Stimulated activated CD8-positive, alpha-beta memory T cell treated with anti-CD3 and anti-CD28 coated beads, Interleukin-7, amount 100 ng/mL, for 24 hours (primary cell): ENCODE measurements around the gene ACSF3.
A peak's percentile ranks its signal among the peaks of the same experiment; 100 is the strongest.
"Not testable (repeated sequence)": the region's sequence is repeated elsewhere in the genome, so short reads cannot be mapped to it uniquely, and the experiment has no call there.

ENCODE experiments used
- DNase-seq: peaks from one replicate; pipeline ENCODE4 v3.0.0-alpha.2; 2020; ENCODE audit warnings: low read depth

The ACSF3 gene

GRCh38 chr16:89161763-89162713 lies 68.4 kb downstream of the ACSF3 start:
- DNase-seq: no peak

GRCh38 chr16:89163297-89163696 lies 69.6 kb downstream of the ACSF3 start:
- no peak for DNase-seq

DNA sequence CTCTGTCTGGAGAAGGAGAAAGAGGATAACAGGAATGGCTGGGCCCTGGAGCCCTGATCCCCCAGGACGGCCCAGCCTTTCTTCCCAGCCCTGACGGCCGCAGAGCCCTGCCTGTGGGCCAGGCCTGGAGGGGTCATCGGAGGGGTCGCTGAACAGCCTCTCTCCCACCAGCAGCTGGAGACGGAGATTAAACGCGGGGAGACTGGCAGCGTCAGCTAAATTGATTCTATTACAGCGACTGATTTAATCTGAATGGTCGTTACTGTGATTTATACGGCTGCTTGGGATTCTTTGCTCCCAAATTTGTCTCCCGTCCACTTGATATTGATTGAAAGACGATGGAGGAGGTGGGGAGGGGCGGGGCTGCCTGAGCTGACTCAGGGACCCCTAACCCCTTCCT lies 70.8 kb downstream of the ACSF3 start:
- DNase-seq: no peak

DNA sequence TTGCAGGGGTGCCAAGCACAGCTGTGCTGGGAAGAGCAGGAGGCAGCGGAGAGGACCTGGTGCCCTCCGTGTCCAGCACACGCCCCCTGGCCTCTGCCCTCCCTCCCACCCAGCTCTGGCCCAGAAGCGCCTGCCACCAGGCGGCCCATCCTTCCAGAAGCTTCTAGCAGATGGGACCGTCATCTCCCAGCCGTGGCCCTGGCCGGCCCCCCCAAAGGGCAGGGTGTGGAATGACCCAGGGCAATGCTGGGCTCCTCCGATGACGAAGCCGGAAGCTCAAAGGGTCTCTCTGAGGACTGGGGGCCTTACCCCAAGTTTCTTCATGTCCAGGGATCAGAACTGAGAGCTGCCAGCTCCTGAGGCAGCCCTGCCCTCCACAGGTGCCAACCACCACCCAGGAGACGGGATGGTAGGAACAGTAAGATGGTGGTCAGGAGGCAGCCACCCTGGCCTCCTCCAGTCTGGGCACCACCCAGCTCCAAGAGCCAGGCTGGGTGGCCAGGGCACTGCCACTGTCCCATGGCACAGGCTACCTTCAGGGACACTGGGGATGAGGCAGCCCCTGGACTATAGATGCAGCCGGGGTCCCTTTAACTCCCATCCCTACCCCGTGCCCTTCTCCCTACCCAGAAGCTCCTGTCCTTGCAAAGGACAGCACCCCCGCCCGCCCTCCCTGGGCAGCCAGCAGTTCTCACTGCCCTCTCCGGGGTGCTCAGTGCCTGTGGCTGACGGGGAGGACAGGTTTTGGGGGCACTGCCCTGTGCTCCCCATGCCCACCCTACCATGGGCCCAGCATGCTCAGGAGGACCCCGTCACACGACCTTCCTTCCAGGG lies 71.4 kb downstream of the ACSF3 start:
- DNase-seq: no peak

DNA sequence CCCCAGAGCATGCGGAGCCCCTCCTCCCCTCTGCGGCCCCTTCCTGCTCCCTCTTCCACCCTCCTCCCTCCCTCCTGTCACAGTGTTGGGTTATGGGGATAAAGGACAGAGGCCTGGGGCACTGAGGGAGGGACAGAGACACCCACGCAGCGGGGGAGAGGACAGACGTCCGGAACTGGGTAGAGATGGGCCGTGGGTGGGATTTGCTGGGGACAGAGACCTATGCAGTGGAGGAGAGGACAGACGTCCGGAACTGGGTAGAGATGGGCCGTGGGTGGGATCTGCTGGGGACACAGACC lies 72.0 kb downstream of the ACSF3 start:
- not testable (repeated sequence) for DNase-seq

GRCh38 chr16:89166696-89167424 lies 73.2 kb downstream of the ACSF3 start:
- DNase-seq: no peak

DNA sequence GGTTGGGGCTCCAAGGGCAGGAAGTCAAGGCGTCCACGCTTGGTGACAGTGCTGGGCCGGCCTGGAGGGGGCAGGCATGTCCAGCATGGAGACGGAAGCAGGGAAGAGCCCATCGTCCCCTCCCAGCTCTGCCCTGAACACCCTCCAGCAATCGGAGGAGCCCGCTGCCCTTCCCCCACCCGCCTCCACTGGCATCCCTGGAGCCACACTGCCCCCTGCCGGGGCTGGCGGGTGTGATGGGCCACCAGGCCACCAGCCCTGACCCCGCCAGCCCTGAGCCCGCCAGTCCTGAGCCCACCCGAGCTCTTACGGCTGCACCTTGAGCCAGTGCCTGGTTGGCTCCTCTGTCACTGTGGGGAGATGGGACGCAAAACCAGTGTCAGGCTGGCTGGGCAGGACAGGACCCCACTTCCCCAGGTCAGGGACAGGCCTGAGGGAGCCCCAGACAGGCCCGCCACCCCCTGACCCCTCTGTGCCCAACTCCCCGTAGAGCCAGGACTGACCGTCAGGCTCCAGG lies 73.8 kb downstream of the ACSF3 start:
- DNase-seq: peak; percentile 83

DNA sequence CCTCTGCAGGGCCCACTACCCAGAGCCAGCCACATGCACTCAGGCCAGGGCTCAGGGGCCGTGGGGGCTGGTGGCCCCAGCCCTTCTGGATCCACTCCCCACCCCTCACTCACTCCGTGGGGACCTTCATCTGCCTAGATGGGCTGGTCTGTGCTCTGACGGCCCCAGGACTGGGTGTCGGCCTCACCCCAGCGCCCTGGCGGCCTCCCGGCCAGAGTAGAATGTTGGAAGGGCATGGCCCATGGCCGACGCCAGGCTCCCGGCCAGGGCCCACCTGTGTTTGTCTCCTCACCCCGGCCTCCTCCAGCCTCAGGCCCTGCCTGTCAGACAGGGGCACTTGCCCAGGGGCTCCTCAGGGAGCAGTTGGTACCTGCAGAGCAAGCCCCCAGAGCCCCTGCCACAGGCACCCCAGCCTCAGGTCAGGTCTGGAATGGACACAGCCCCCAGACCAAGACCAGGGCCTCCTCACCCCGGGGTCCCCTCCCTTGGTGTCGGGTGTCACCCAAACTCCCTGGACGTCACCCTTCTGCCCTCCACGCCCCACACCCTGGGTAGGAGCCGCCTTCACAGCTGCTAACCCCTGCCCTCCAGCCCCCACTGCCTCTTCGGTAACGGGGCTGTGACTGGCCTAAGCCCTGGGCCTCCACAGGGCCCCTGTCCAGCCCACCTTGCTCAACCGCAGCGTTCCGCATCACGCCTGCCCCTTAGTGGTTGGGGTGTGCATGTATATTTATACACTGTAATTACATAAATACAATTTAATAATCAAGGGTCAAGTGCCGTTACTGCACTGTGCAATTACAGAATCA lies 74.9 kb downstream of the ACSF3 start:
- no peak for DNase-seq

- no peak for DNase-seq
Measured at GRCh38 chr16:89169778-89170177, 76.1 kb downstream of the ACSF3 start.

GRCh38 chr16:89170346-89171215 lies 76.9 kb downstream of the ACSF3 start:
- DNase-seq: no peak

DNA sequence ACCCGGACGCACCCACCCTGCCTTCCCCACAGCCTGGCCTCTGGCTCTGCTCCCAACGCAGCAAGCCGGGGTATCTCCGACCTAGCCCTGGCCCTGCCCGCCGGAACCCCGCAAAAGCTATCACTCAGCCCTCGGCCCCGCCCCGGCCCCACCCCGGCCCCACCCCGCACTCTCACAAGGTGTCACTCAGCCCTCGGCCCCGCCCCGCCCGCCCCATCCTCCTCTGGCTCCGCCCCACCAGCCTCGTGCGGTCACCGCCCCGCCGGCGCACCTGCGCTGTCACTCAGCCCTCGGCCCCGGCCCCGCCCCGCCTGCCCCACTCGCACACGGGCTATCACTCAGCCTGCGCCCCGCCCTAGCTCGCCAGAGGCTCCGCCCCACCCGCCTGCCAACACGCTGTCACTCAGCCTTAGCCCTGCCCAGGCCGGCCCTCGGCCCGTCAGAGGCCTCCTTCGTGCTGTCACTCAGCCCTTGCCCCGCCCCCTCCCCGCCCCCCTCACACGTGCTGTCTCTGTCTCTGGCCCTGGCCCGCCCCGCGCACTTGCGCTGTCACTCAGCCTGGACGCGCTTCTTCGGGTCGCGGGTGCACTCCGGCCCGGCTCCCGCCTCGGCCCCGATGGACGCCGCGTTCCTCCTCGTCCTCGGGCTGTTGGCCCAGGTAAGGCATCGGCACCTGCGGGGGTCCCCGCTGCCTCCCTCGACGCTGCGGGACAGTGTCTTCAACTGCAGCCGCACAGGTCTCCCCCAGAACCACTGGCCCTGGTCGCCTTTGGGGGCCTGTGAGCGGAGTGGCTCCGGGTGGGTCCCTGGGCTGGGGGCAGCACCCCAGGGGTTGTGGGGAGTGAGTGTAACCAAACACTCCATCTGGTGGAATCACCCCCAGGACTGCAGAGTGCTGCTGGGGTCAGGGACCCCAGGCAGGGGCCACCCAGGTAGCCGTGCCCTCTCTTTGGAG lies 77.8 kb downstream of the ACSF3 start, which contains the start of gene CDH15:
Gene CDH15 (plus strand): TSS at position 533 of the 955 bp plus-strand sequence. CDS start 84 bp downstream, at position 617.
- peak; percentile 86 for DNase-seq

DNA sequence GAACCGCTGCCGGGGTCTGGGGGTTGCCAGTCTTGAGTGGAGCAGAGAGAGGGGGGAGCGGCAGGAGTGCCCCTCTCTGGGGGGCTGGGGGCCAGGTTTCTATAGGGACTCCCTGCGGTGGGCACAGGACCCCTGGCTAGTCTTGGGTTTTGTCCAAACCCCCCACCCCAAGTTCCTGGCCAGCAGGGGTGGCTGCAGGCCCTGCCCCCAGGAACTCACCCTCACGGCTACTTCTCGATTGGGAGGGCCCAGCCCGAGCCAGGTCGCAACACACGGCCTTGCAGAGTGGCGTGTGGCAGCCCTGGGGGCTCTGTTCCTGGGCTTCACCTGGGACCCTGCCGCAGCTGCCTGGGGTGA lies 78.5 kb downstream of the ACSF3 start:
- no peak for DNase-seq

- DNase-seq: no peak
Measured at GRCh38 chr16:89172528-89173173, 79.0 kb downstream of the ACSF3 start.

DNA sequence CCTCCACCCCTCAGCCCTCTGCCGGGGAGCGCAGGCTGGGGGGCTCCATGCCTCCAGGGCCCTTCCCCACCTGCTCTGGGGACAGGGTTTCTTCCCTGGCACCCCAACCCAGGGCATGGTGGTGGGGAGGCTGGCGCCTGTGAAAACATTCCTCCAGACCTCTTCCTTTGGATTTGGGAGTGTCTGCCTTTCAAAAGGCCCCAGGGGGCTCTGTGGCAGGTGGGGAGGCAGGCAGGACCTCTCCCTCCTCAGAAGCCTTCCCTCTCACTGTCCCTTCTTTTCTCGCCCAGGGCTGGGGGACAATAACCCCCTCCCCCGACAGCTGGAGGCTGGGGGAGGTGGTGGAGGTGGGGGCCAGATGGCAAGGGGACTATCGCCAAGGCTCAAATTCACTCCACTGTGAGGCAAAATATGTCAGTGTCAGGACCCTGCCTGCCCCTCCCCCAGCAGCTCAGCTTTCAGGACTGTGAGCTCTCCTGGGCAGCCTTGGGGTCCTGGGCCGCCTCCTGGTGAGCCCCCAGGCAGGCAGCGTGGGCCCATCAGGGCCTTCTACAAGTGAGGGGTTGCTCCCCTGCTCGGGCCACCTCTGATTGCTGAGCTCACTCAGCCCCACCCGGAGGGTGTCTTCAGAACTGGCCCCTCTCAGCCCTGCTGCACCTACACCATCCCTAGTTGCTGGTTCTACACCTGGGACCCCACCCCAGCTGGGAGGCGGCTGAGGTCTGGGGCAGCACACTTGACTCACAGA lies 79.7 kb downstream of the ACSF3 start:
- DNase-seq: no peak

DNA sequence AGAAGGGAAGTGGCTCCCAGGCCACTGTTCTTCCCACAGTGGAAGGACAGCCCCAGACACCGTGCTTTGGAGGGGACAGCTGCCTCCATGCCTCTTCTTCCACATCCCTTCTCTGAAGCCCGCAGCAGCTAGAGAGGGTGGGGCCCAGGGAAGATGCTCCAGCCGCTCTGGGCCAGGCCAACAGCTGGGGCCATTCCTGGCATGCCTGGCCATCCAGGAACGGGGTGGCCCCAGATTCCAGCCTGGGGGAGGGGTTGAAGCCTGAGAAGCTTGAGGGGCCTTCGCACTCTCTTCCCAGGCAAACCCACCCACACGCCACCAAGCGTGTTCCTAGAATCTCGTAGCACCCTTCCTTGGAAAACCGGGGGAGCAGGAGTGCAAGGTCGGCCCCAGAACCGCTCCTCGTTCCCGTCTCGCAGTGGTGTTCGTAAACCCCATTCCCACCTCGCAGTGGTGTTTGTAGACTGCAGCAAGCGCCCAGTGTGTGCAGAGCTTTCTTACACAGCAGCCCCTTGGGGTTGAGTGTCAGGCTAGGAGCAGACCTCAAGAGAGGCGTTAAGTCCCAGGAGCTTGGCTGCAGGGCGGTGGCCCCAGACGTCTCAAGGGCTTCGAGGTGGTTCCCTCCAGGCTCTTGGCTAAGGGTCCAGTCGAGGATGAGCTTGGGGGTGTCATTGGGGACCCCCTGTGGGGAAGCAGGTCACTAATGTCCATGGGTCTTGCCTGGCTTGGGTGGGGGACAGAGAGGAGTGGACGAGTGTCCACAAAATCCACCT lies 80.6 kb downstream of the ACSF3 start:
- no peak for DNase-seq

DNA sequence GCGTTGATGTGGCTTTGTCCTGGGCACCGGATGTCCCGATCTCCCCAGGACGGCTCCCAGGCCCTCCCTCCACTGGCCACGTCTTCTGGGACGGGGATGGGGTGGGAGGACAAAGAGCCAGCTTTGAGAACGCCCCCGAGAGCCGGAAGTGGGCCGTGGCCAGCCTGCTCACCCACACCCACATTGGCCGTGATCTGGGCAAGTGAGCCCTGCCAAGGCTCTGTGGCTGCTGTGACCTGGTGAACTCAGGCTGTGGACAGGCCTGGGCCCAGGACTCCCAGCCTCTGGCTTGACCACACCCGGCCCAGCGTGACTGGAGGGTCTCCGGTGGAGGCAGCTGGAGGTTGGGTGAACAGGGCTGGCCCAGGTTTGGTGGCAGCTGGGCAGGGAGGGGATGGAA lies 81.2 kb downstream of the ACSF3 start:
- DNase-seq: no peak
